Stimulated activated CD4-positive, alpha-beta T cell treated with anti-CD3 and anti-CD28 coated beads, Interleukin-1b, Interleukin-23, amount 100 ng/mL, for 4 hours (primary cell): ENCODE data around the gene RNGTT.
"Not testable (repeated sequence)": the region's sequence is repeated elsewhere in the genome, so short reads cannot be mapped to it uniquely, and the experiment has no call there.

Source experiments
- DNase-seq, 2 donors: peaks; one replicate each; pipeline ENCODE4 v3.0.0-alpha.2; 2020; ENCODE audit warnings: low read depth in 2 of 2

Gene RNGTT

DNA sequence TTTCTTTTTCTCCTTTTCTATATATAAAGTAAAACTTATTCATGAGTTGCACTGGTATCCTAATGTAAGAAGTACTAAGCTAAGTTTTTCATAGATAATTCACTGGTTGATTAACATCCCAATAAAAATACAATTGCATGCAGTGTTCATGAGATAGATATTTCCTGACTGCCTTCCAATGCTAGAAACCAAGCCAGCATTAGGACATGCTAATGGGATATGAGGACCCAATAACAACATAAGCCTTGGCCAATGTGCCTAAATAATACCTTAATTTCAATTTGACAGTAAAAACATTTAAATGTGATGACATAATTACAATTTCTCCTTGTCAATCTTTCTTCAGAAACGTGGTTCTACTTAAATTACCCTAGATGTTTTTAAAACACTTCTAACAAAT, 152.7 kb downstream of the RNGTT start:
- no peak for DNase-seq

DNA sequence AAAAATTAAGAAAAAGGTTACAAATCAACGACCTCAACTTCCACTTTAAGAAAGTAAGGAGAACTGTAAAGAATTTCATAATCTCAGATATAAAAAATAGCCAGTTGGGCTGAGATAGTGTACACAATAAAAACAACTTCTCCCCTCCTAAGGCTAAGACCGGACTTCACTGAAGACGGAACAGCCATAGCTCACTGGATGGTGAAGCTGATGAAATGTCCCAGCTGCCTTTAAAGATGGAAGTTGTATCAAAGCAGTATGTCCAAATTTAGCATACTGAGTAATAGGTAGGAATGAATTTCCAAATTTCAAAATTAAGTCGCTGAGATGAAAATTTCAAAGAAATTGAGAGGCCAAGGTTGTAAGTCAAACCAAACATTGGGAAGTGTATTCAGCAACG, 153.3 kb downstream of the RNGTT start:
- no peak for DNase-seq

DNA sequence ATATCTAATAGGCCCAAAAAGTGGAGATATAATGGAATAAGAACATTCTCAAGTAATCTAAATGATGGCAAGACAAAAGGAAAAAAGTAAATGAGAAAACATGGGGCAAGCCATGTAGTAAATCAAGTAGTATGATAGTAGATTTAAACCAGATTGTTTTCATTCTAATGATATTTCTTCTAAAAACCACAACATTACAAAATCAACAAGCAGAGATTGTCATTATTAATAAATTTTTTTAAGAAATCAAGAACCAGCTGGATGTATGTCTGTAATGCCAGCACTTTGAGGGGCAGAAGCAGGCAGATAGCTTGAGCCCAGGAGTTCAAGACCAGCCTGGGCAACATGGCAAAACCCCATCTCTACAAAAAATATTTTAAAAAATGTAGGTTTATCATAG, 155.0 kb downstream of the RNGTT start:
- DNase-seq, result no peak

DNA sequence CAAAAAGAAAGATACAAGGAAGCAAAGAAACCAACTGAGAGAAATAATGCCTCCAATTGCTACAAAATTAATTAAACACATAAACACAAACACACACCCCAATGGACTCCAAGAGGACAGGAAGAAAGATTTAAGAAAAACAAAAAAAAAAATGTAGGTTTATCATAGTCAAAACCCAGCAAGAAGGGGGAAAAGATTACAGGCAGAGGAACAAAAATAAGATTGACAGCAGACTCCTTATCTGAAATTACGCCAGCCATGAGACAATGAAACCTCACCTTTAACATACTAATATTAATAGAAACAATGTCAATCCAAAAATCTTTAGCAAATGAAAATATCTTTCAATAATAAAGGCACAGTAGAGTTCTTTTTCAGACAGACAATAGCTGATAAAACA, 155.8 kb downstream of the RNGTT start:
- DNase-seq, result no peak

DNA sequence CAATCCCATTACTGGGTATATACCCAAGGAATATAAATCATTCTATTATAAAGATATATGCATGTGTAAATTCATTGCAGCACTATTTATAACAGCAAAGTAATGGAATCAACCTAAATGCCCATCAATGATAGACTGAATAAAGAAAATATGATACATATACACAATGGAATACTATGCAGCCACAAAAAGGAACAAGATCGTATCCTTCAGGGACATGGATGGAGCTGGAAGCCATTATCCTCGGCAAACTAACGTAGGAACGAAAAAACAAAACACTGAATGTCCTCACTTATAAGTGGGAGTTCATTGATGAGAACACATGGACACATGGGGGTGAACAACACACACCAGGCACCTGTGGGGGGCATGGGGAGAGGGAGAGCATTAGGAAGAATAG, 156.7 kb downstream of the RNGTT start:
- DNase-seq, result no peak

DNA sequence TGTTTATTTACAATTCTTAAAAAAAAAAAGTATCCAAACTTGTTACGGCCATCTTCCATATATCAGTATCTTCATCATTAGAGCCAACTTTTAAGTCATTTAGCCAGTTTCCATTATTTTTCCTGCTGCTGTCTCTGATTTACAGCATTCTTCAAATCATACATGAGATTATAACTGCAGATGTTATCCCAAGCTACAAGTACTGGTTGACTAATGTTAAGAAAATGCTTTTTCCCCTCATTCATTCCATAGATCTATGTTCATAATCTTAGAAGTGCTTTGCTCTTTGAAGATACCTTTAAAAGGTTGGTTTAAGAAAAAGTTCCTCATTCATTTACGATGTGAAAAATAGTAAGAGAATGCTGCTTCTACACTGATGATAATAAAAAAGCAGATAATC, 158.7 kb downstream of the RNGTT start:
- DNase-seq, result no peak

DNA sequence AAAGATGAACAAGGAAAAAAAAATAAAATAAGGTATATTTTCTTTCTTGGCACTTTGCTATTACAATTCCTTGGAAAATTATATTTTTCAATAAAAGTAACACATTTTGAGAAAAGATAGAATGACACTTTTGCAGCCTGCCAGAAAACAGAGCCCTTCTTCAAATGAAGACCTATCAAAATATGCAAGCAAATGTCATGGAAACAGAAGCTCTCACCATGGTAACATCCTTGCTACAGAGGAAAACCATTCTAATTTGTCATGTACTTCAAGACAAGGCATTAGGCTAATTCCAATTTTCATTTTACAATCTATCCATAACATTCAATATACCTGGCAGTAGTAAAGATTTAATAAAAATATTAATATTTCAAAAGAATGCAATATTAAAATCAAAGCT, 177.9 kb downstream of the RNGTT start:
- no peak for DNase-seq

DNA sequence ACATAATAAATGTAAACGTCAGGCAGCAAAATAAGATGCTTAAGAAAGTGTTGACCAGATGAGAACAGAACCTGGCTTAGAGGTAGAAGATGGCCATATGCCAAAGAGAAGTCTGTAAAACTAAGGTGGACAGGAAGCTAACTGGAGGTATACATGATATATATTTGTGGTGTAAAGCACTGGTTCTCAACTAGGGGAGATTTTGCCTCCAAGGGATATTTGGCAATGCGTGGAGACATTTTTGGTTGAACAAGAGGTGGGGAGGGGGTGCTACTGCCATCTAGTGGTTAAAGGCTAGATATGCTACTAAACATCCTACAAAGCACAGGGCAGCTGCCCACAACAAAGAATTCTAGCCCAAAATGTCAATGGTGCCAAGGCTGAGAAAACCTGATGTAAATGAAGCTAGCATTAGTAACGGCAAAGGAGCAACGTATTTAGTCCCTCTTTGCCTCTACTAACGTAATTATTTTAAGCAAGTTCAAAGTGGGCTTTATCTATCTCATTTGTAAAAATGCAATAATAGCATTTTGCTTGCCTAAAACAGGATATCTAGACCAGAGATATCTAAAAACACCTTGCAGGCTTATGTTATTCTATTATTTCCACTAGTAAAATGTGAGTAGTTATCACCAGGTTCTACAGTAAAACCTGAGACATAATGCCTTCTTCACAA, 182.6 kb downstream of the RNGTT start:
- peak; percentile 1 to 28 for DNase-seq

DNA sequence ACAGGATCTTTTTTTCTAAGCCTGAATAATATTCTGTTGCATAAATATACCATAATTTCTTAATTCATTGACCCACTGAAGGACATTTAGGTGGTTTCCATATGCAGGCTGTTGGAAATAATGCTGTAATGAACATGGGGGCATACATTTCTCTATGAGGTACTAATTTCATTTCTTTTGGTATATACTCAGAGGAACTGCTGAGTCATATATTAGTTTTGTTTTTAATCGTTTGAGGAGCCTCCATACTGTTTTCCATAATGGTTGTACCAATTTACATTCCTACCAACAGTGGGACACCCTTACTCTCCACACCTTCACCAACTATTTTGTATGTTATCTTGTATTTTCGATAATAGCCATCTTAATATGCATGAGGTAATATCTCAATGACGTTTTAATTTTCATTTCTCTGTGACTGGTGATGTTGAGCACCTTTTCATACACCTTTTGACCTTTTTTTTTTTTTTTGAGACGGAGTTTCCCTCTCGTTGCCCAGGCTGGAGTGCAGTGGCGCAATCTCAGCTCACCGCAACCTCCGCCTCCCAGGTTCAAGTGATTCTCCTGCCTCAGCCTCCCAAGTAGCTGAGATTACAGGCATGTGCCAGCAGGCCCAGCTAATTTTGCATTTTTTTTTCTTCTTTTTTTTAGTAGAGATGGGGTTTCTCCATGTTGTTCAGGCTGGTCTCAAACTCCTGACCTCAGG, 187.4 kb downstream of the RNGTT start:
- DNase-seq, result no peak

DNA sequence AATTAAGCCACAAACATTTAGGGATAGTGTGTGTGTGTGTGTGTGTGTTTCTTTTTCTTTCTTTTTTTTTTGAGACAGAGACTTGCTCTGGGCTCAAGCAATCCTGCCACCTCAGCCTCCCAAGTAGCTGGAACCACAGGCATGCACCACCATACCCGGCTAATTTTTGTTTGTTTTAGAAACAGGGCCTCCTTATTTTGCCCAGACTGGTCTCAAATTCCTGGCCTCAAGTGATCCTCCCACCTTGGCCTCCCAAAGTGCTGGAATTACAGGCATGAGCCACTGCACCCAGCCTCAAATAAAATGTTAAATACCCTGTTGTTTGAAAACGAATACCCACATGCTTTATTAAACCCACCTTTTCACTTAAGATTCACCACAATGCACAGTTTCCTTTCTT, 195.3 kb downstream of the RNGTT start:
- not testable (repeated sequence) for DNase-seq

DNA sequence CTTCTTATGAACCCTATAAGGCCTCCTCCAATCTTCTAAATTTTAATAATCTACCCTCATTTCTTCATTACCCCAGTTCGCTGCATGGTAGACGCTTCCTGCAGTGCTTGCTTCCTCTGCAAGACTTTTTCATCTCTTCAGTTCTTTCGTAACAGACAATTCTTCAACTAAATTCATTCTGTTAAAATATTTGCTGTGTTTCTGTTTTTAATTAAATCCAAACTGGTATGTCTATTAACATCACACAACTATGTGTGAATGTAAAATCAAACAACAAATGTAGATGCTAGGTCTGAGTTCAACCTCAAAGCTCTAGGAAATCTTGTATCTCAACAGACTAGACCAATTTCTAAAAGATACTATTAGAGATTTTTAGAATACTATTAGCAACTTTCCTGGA, 199.3 kb downstream of the RNGTT start:
- no peak for DNase-seq

DNA sequence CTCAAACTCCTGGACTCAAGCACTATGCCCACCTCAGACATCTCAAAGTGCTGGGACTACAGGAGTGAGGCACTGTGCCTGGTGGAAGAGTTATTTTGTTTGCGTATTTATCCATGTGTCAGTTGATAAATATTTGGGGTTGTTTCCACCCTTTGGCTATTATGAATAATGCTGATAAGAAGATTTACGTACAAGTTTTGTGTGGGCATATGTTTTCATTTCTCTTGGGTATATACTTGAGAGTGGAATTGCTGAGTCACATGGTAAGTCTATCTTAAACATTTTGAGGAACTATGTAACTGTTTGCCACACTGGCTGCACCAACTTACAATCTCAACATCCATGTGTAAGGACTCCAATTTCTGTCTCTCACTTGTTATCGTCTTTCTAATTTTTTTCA, 200.3 kb downstream of the RNGTT start:
- no peak for DNase-seq

DNA sequence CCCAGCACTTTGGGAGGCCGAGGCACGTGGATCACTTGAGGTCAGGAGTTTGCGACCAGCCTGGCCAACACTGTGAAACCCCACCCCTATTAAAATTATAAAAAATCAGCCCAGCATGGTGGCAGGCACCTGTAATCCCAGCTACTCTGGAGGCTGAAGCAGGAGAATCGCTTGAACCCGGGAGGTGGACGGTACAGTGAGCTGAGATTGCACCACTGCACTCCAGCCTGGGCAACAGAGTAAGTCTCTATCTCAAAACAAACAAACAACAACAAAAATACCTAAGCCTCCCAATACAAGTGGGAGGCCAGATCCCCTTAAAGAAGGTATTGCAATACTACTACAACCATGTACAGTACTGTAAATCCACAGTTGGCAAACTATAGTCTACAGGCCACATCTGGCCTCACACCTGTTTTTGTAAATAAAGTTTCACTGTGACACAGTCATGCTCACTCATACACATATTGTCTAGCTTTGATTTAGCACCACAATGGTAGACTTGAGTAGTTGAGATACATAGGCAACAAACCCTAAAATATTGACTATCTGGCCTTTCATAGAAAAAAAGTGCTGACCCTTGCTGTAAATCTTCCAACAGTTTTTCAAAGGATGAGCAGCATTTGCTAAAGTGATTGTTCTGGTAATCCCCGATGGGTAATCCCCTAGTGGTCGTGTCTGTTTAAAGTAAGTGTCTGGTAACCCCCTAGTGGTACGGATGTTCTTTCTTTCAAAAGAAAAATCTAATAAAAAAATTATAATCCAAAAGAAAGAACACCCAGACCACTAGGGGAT, 202.0 kb downstream of the RNGTT start:
- DNase-seq, result no peak

DNA sequence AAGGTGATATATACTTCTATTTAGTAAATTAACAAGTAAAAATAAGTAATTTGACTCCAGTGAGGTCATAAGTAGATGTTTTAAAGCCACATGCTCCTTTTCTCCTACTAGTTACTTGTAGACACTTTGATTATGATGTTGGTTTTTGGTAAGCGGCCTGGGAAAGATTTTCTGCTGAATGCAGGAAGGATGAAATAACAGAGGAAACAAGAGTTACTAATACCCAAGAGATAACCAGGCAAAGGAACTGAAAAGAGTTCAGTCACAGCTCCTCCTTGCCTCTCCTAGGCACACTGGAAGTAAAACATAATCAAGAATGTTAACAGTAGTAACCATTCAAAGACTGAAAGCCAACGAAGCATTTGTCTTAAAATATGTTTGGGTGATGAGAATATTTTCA, 203.3 kb downstream of the RNGTT start:
- DNase-seq, result no peak

DNA sequence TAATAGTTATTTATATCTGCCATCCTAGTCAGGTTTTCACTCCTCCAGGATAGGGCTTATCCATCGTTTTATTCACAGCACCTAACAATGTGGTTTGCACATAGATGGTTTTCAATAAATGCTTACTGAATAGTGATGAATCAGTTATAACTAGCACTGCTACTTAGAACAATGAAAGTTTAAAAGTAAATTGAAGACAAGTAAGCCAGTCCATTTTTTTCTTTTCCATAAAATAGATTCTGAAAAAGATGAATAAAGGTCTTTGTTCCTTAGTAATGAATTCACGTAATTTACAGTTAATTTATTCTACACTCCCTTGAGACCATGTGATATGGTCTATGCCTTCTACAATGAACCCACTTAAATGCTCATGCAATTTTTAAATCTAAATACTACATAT, 212.5 kb downstream of the RNGTT start:
- DNase-seq, result no peak

DNA sequence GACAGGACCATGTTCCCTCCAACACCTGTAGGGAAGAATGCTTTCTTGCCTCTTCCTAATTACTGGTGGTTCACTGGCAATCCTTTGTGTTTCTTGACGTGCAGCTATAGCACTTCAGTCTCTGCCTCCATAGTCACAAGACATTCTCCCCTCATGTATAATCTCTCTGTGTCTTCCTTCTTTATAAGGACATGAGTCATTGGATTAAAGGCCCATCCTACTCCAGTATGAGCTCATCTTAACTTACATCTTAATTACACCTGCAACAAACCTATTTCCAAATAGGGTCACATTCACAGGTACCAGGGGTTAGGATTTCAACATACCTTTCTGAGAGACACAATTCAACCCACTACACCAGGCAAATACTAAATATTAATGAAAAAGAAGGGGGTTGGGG, 213.6 kb downstream of the RNGTT start:
- no peak for DNase-seq

DNA sequence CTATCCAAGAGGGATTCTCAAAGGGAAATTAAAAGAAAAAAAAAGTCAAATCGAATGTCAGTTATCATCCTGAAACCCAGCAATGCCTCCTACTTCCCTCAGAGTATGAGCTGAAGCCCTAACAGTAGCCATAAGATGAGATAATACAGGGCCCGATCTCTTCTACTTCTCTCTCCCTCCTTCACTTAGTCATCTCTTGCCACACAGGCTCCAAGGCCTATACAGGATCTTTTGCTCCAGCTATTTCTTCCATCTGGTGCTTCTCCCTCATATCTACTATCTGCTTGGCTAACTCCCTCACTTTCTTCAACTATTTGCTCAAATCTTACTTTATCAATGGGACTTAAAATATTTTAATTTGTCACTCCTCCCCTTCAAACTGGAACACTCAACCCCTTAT, 215.3 kb downstream of the RNGTT start:
- no peak for DNase-seq

DNA sequence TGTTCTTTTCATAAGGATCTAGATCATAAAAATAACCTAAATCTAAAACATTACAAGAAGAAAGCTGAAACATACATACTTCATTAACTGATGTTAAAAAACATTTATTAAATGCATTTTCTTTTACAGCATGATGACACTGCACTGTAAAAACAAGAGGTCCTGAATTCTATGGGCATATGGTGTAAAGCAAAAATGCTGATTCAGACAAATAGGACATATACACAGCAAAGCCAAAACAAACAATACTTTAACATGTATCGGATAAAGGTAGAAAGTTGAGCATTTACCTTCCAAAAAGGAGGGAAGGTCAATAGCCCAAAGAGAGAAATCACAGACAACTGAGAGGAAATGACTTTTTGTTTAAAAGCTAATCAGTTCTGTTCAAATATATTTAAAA, 221.5 kb downstream of the RNGTT start:
- DNase-seq, result no peak

DNA sequence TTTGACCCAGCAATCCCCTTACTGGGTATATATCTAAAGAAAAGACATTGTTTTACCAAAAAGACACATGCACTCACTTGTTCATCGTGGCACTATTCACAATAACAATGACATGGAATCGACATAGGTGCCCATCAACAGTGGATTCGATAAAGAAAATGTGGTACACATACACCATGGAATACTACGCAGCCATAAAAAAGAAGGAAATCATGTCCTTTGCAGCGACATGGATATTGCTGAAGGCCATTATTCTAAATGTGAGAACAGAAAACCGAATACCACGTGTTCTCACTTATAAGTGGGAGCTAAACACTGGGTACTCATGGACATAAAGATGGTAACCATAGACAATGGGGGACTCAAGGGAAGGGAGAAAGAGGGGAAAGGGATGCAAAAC, 222.3 kb downstream of the RNGTT start:
- no peak for DNase-seq

DNA sequence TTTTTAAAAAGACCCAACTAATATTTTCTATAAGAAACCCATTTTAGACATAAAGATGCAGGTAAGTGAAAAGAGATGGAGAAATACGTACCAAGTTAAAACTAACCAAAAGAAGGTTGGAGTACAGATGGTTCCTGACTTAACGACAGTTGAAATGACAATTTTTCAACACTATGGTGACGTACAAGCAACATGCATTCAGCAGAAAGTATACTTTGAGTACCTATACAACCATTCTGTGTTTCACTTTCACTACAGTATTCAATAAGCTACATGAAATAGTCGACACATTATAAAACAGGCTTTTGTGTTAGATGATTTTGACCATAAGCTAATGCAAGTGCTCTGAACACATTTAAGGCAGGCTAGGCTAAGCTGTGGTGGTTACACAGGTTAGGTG, 228.9 kb downstream of the RNGTT start:
- no peak for DNase-seq

DNA sequence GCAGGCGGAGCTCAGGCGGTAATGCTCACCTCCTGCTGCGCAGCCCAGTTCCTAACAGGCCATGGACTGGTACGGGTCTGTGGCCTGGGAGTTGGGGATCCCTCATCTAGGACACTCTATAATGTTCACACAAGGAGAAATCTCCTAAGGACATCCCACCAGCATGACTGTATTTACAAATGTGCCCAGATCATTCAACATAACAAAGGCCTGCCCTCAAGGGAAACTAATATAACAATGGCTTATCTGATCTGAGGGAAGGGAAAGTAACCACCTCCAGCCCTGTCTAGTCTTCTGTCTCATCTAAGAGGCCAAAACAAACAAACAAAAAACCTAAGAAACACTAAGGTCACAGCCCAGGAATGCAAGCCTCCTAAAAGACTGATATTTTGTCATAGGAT, 232.8 kb downstream of the RNGTT start:
- DNase-seq, result no peak

DNA sequence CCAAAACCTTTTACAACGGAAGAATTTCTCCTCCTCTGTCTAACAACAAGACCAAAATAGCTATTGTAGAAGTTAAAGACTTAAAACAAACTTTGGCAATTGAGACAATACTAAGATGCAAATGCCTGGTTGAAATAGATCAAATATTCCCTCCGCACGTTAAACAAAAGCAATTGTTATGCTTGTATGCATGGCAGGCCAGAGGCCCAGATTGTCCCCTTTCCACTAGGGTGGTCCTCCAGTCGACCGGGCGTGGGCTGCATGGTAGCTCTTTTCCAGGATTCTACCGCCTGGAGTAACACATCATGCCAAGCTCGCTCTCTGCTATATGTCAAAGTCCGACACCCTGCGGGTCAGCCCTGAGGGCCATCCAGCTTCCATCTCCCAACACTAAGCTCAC, 234.7 kb downstream of the RNGTT start:
- DNase-seq, result no peak

DNA sequence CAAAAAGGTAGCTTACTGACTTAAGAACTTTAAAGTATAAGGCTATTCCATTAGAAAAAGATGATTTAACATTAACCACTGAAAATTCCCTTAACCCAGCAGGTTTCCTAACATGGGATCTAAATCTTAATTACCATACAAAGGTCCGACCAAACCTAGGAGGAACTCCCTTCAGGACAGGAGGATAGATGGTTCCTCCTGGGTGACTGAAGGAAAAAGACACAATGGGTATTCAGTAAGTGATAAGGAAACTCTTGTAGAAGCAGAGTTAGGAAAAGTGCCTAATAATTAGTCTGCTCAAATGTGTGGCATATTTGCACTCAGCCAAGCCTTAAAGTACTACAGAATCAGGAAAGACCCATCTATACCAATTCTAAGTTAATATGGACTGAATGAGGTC, 237.0 kb downstream of the RNGTT start:
- not testable (repeated sequence) for DNase-seq
